K562 (cell line): ENCODE measurements around the gene GANAB. TPM values are rescaled to one million over a fixed set of nuclear protein-coding genes. Genes with fewer than 3 reads are reported as not detected.

Experiments
- CXXC5 ChIP-seq: fragments of 250-450 bp; sonication (Bioruptor Pico); IDR thresholded peaks from 2 replicates; pipeline ENCODE4 v1.8.0; 2022; ENCODE audit warnings: inconsistent platforms, mild to moderate bottlenecking, moderate library complexity
- E2F4 ChIP-seq: sonication (generic); formaldehyde crosslinking; IDR thresholded peaks from 2 replicates; pipeline ENCODE4 v1.8.0; 2022; ENCODE audit warnings: mild to moderate bottlenecking, low read depth, missing genetic modification reagents
- ELK1 ChIP-seq: sonication (generic); formaldehyde crosslinking; IDR thresholded peaks from 2 replicates; pipeline ENCODE4 v1.8.1; 2022; ENCODE audit warnings: missing genetic modification reagents
- ETS1 ChIP-seq: conservative IDR thresholded peaks from 2 replicates; pipeline ENCODE4 v1.6.1; 2011; ENCODE audit warnings: low read depth, mild to moderate bottlenecking, low read length; ENCODE audit not compliant: control insufficient read depth
- HDAC6 ChIP-seq: IDR thresholded peaks from 2 replicates; pipeline ENCODE4 v1.6.1; 2012; ENCODE audit warnings: low read depth, mild to moderate bottlenecking, control low read depth, inconsistent platforms, low read length, moderate library complexity
- NR2C2 ChIP-seq, 2 experiments: fragments of 200-800 bp in 1 of 2; sonication (Bioruptor generic) in 1 of 2; sonication (generic) in 1 of 2; formaldehyde crosslinking in 1 of 2; IDR thresholded peaks; 2 replicates each; pipeline versions ENCODE4 v1.6.1 to v1.8.0; 2016 to 2022; ENCODE audit warnings: mild to moderate bottlenecking in 1 of 2, missing compliant biosample characterization in 1 of 2, missing genetic modification characterization in 1 of 2, missing genetic modification reagents in 1 of 2
- NR2F6 ChIP-seq: fragments of 450-650 bp; formaldehyde crosslinking; IDR thresholded peaks from 2 replicates; pipeline ENCODE4 v1.4.0; 2020; ENCODE audit warnings: mild to moderate bottlenecking
- PHF21A ChIP-seq: fragments of 450-650 bp; IDR thresholded peaks from 2 replicates; pipeline ENCODE4 v1.6.1; 2017; ENCODE audit warnings: low read depth, borderline replicate concordance
- SUPT5H ChIP-seq: fragments of 450-650 bp; IDR thresholded peaks from 2 replicates; pipeline ENCODE4 v1.6.1; 2016
- TEAD4 ChIP-seq, 2 experiments: sonication (generic) in 1 of 2; formaldehyde crosslinking in 1 of 2; IDR thresholded peaks; 2 replicates each; pipeline versions ENCODE4 v1.6.1 to v1.8.0; 2012 to 2022; ENCODE audit warnings: borderline replicate concordance in 1 of 2, inconsistent platforms in 1 of 2, low read length in 1 of 2, mild to moderate bottlenecking in 1 of 2, missing genetic modification reagents in 1 of 2
- U2AF1 ChIP-seq: fragments of 200-400 bp; formaldehyde crosslinking; optimal IDR thresholded peaks from 2 replicates; pipeline ENCODE3; 2017; ENCODE audit warnings: mild to moderate bottlenecking, low read depth, low read length, moderate library complexity
- ZBTB34 ChIP-seq: fragments of 250-450 bp; sonication (Bioruptor Pico); IDR thresholded peaks from 2 replicates; pipeline ENCODE4 v1.8.0; 2021; ENCODE audit warnings: mild to moderate bottlenecking, moderate library complexity
- ZEB2 ChIP-seq: fragments of 450-650 bp; IDR thresholded peaks from 2 replicates; pipeline ENCODE4 v1.6.1; 2016
- ZNF354B ChIP-seq: fragments of 250-450 bp; sonication (Bioruptor Pico); IDR thresholded peaks from 2 replicates; pipeline ENCODE4 v1.4.0; 2020
- ZNF551 ChIP-seq: fragments of 250-450 bp; sonication (Bioruptor Pico); IDR thresholded peaks from 2 replicates; pipeline ENCODE4 v1.5.0; 2021; ENCODE audit warnings: mild to moderate bottlenecking, moderate library complexity
- ZNF778 ChIP-seq: fragments of 450-650 bp; formaldehyde crosslinking; IDR thresholded peaks from 2 replicates; pipeline ENCODE4 v1.4.0; 2020; ENCODE audit warnings: mild to moderate bottlenecking, moderate library complexity
- ZSCAN32 ChIP-seq: fragments of 450-650 bp; formaldehyde crosslinking; IDR thresholded peaks from 2 replicates; pipeline ENCODE4 v1.4.0; 2020; ENCODE audit warnings: mild to moderate bottlenecking, moderate library complexity
- polyA plus RNA-seq, 8 experiments: library from polyadenylated mRNA; depleted of rRNA in 4 of 8; stranded (reverse) in 5 of 8; unstranded in 3 of 8; fragments of >200 nt; fragmentation: Nextera tagmentation in 2 of 8; fragmentation: Illumina TruSeq in 1 of 8; extraction: Ambion mirVana in 2 of 8; extraction: Trizol in 1 of 8; gene quantifications; 2 replicates each; pipeline versions ENCODE4 v1.2.1 to v1.2.3, GENCODE V29; 2011 to 2014; ENCODE audit warnings: inconsistent platforms in 1 of 8, missing spikeins in 1 of 8
- total RNA-seq, 7 experiments: library from RNA; depleted of rRNA in 6 of 7; stranded (reverse); fragments of >200 nt in 6 of 7; fragmentation: Illumina TruSeq in 2 of 7; extraction: Trizol in 2 of 7; gene quantifications; 2 replicates each; pipeline versions ENCODE4 v1.2.1 to v1.2.3, GENCODE V29; 2011 to 2021; ENCODE audit warnings: low replicate concordance in 1 of 7
- TF ChIP-seq, protein P1 (sequence below): fragments of 200-400 bp; formaldehyde crosslinking; IDR thresholded peaks from 2 replicates; pipeline ENCODE4 v1.6.1; 2017; ENCODE audit warnings: mild to moderate bottlenecking, low read depth, low read length, moderate library complexity

The GANAB gene
- total and polyA plus RNA-seq, 9 of the 15 experiments (the other 6 are each of a cell fraction or from before 2014, with no cell fraction given): 6.5 to 284 (median 161) TPM

DNA sequence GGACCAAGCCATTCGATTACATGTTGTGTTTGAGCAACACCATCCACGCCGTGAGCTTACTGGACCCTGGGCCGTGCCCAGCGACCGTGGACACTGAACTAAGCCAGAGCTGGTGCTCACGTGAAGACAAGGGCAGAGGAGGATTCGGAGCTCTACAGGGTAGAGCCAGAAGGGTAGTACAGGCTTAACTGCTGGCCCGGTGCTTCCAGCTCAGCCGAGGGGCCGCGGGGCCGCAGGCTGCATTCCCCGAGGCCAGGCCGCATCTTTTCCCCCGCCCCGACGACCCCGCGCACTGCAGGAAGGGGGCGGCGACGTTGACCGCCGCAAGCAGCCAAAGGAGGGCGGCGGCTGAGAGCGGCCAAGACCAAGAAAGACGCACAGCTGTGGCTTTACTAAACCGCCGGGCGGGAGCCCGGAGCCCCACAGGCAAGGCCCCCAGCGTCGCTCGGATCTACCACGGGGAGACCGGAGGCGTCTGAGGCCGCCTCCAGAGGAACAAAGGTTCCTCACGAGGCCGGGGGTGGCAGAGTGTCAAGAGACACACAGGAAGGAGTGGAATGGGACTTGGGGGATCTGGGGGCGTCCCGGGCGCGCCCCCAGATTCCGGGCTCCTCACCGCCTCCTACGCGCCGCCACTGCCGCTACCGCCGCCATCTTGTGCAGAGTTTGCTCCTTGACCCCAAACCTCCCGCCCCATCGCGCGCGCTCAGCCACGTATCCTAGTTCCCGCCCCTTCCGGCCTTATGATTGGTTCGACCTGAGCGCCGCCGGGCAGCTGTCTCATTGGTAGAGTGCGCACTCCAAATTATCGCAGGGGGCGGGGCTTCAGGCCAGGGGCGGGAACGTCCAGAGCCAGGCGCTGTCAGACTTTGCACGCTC, at the start of gene GANAB (continued):
- TF ChIP-seq ZBTB34 (CRISPR knock-in tag) (no peak), ZNF778 (CRISPR knock-in tag) (no peak), ETS1 (peak; percentile 74), ELK1 (CRISPR knock-in tag) (no peak), ZNF354B (CRISPR knock-in tag) (no peak), U2AF1 (peak; percentile 58), PHF21A (no peak), ZNF551 (CRISPR knock-in tag) (no peak), NR2C2 (CRISPR knock-in tag; IDR thresholded peaks at IDR 0.05) (peak; percentile 97), NR2C2 (tag; IDR thresholded peaks at IDR 0.05) (peak; percentile 99), CXXC5 (peak; percentile 94), TEAD4 (IDR thresholded peaks at IDR 0.05; ENCODE audit: low read length) (peak; percentile 60; the same call in 1 of the 2 replicates), TEAD4 (CRISPR knock-in tag; IDR thresholded peaks at IDR 0.05; ENCODE audit: borderline replicate concordance) (no peak), ZSCAN32 (CRISPR knock-in tag) (0 out of 2 replicates have a peak, but pooled peaks have one; percentile 19), NR2F6 (CRISPR knock-in tag) (peak; percentile 54; the same call in 1 of the 2 replicates), HDAC6 (no peak), ZEB2 (no peak), SUPT5H (peak; percentile 93), E2F4 (CRISPR knock-in tag) (peak; percentile 59; the same call in 1 of the 2 replicates)
- TF ChIP-seq, protein P1, sequence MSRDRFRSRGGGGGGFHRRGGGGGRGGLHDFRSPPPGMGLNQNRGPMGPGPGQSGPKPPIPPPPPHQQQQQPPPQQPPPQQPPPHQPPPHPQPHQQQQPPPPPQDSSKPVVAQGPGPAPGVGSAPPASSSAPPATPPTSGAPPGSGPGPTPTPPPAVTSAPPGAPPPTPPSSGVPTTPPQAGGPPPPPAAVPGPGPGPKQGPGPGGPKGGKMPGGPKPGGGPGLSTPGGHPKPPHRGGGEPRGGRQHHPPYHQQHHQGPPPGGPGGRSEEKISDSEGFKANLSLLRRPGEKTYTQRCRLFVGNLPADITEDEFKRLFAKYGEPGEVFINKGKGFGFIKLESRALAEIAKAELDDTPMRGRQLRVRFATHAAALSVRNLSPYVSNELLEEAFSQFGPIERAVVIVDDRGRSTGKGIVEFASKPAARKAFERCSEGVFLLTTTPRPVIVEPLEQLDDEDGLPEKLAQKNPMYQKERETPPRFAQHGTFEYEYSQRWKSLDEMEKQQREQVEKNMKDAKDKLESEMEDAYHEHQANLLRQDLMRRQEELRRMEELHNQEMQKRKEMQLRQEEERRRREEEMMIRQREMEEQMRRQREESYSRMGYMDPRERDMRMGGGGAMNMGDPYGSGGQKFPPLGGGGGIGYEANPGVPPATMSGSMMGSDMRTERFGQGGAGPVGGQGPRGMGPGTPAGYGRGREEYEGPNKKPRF: no peak
